HepG2 (cell line): Measurements from ENCODE around the gene GABBR2.

ENCODE experiments used
- CBFB ChIP-seq: sonication (generic); formaldehyde crosslinking; IDR thresholded peaks from 2 replicates; pipeline ENCODE4 v1.4.0; 2020; ENCODE audit warnings: missing genetic modification reagents
- HOXA7 ChIP-seq: sonication (generic); formaldehyde crosslinking; IDR thresholded peaks from 2 replicates; pipeline ENCODE4 v1.8.1; 2022; ENCODE audit warnings: mild to moderate bottlenecking, missing genetic modification reagents, moderate library complexity
- NFYC ChIP-seq: IDR thresholded peaks from 2 replicates; pipeline ENCODE4 v1.6.1; 2016; ENCODE audit warnings: missing genetic modification reagents, missing compliant biosample characterization
- NR1H2 ChIP-seq: sonication (generic); formaldehyde crosslinking; IDR thresholded peaks from 2 replicates; pipeline ENCODE4 v1.8.1; 2022; ENCODE audit warnings: low read depth, missing genetic modification reagents, borderline replicate concordance
- RBFOX2 ChIP-seq: fragments of 200-400 bp; formaldehyde crosslinking; IDR thresholded peaks from 2 replicates; pipeline ENCODE4 v1.6.1; 2017; ENCODE audit warnings: low read depth, mild to moderate bottlenecking, low read length
- ZNF256 ChIP-seq: sonication (generic); formaldehyde crosslinking; conservative IDR thresholded peaks from 2 replicates; pipeline ENCODE4 v1.4.0; 2020; ENCODE audit warnings: missing genetic modification reagents
- ZNF484 ChIP-seq: sonication (generic); formaldehyde crosslinking; IDR thresholded peaks from 2 replicates; pipeline ENCODE4 v1.5.1; 2020; ENCODE audit warnings: mild to moderate bottlenecking, low read depth, missing genetic modification reagents, borderline replicate concordance
- ZNF614 ChIP-seq: IDR thresholded peaks from 2 replicates; pipeline ENCODE4 v1.6.1; 2018; ENCODE audit warnings: missing biosample characterization, missing genetic modification reagents, inconsistent platforms, borderline replicate concordance
- TF ChIP-seq, protein P1 (sequence below): IDR thresholded peaks from 2 replicates; pipeline ENCODE4 v1.6.1; 2012; ENCODE audit warnings: inconsistent platforms

DNA sequence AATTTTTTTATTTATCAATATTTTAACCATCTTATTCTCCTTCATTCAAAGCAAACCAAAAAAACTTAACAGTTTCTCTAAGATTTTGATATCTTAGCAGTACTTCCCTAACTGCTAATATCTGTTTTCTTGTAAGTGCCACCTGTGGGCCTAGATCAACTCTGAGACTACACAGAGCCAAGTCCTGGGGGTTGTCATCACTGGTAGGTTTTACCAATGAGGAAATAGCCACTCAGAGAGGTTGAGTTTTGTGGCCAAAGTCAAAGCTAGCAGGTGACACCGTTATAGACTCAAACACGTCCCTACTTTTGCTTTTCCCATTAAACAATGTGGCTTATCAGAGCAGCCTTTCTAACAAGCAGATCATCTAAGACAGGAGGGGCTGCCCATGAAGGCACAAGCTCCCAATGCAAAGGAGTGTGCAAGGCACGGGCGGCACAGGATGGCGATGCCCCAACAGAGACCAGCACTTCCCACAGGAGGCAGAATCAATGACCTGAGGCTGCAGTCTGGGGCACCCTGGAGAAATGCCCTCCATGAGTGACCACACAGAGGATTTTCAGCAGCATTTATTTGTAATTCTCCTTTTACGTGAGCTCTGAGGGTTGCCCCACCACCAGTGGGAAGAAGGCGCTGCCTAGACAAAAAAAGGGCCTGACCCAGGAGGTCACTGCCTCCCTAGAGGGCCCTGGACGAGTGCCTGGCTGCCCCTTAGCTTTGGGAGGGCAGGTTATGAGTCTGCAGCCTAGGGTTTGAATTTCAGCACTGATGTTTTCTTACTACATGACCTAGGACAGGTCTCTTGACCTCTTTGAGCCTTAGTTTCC, 460.7 kb downstream of the GABBR2 start:
- TF ChIP-seq RBFOX2 (no peak), CBFB (no peak), ZNF256 (no peak), NFYC (CRISPR knock-in tag) (no peak), ZNF484 (CRISPR knock-in tag) (no peak), NR1H2 (no peak), ZNF614 (no peak), HOXA7 (CRISPR knock-in tag) (no peak)
- TF ChIP-seq, protein P1, sequence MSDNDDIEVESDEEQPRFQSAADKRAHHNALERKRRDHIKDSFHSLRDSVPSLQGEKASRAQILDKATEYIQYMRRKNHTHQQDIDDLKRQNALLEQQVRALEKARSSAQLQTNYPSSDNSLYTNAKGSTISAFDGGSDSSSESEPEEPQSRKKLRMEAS = no peak
